Muscle layer of colon (tissue), 2 donors: ENCODE data around the gene UNC79.

ENCODE experiments used
- H3K27ac ChIP-seq: one replicate; pipeline ENCODE4 v1.7.0; 2013; ENCODE audit warnings: low read depth, mild to moderate bottlenecking, low read length, moderate library complexity
- H3K27me3 ChIP-seq, 2 donors: one replicate each; pipeline ENCODE4 v1.7.0; 2013; ENCODE audit warnings: low read length in 2 of 2, mild to moderate bottlenecking in 2 of 2; ENCODE audit not compliant: insufficient read depth in 2 of 2, control insufficient read depth in 1 of 2
- H3K36me3 ChIP-seq: one replicate; pipeline ENCODE4 v1.7.0; 2013; ENCODE audit warnings: mild to moderate bottlenecking, low read length; ENCODE audit not compliant: insufficient read depth
- H3K4me1 ChIP-seq: one replicate; pipeline ENCODE4 v1.7.0; 2013; ENCODE audit warnings: mild to moderate bottlenecking, low read length; ENCODE audit not compliant: insufficient read depth
- H3K4me3 ChIP-seq, 2 donors: one replicate each; pipeline ENCODE4 v1.7.0; 2013; ENCODE audit warnings: low read length in 2 of 2, low read depth in 1 of 2, mild to moderate bottlenecking in 1 of 2, moderate library complexity in 1 of 2
- H3K9ac ChIP-seq: one replicate; pipeline ENCODE4 v1.7.0; 2013; ENCODE audit warnings: low read length
- H3K9me3 ChIP-seq: one replicate; pipeline ENCODE4 v1.7.0; 2013; ENCODE audit warnings: mild to moderate bottlenecking, low read length
- donor health status: abdominal sarcoma.
- donor health status: Adenocarcinoma of cecum.

The UNC79 gene

GRCh38 chr14:93720981-93721483 is 290.3 kb downstream of the UNC79 start:
- Histone ChIP-seq H3K27me3 (no peaks in the 10 kb centered on the region), H3K36me3 (peaks cover 13% of the 10 kb centered on the region), H3K4me1 (no peaks in the 10 kb centered on the region), H3K9me3 (no peaks in the 10 kb centered on the region), H3K27ac (no peak overlapping the region), H3K4me3 (no peak overlapping the region), H3K9ac (no peak overlapping the region)

GRCh38 chr14:93723001-93723400 is 292.3 kb downstream of the UNC79 start:
- no peaks in the 10 kb centered on the region for H3K27me3 ChIP-seq
- H3K4me1 ChIP-seq = no peaks in the 10 kb centered on the region
- H3K9ac ChIP-seq = no peak overlapping the region
- peaks cover 13% of the 10 kb centered on the region for H3K36me3 ChIP-seq
- H3K9me3 ChIP-seq = no peaks in the 10 kb centered on the region
- no peak overlapping the region for H3K27ac ChIP-seq
- H3K4me3 ChIP-seq = no peak overlapping the region

- Histone ChIP-seq H3K27ac (no peak overlapping the region), H3K36me3 (peaks cover 28% of the 10 kb centered on the region), H3K9ac (no peak overlapping the region), H3K4me3 (no peak overlapping the region), H3K27me3 (no peaks in the 10 kb centered on the region), H3K9me3 (no peaks in the 10 kb centered on the region), H3K4me1 (no peaks in the 10 kb centered on the region)
These were observed 294.4 kb downstream of the UNC79 start for GRCh38 chr14:93725002-93725582.

GRCh38 chr14:93725993-93726392 is 295.3 kb downstream of the UNC79 start:
- Histone ChIP-seq H3K9ac (no peak overlapping the region), H3K36me3 (peaks cover 28% of the 10 kb centered on the region), H3K4me3 (no peak overlapping the region), H3K9me3 (no peaks in the 10 kb centered on the region), H3K27me3 (no peaks in the 10 kb centered on the region), H3K4me1 (no peaks in the 10 kb centered on the region), H3K27ac (no peak overlapping the region)

GRCh38 chr14:93727039-93727740 is 296.5 kb downstream of the UNC79 start:
- no peaks in the 10 kb centered on the region for H3K27me3 ChIP-seq
- no peaks in the 10 kb centered on the region for H3K9me3 ChIP-seq
- H3K4me3 ChIP-seq = no peak overlapping the region
- H3K4me1 ChIP-seq = no peaks in the 10 kb centered on the region
- peaks cover 28% of the 10 kb centered on the region for H3K36me3 ChIP-seq
- no peak overlapping the region for H3K27ac ChIP-seq
- no peak overlapping the region for H3K9ac ChIP-seq

- H3K36me3 ChIP-seq = peaks cover 33% of the 10 kb centered on the region
- no peak overlapping the region for H3K4me3 ChIP-seq
- no peak overlapping the region for H3K27ac ChIP-seq
- H3K9ac ChIP-seq = no peak overlapping the region
- H3K9me3 ChIP-seq = no peaks in the 10 kb centered on the region
- H3K27me3 ChIP-seq = no peaks in the 10 kb centered on the region
- H3K4me1 ChIP-seq = no peaks in the 10 kb centered on the region
These were observed 297.3 kb downstream of the UNC79 start for GRCh38 chr14:93727917-93728650.

GRCh38 chr14:93728651-93729016 is 297.9 kb downstream of the UNC79 start:
- Histone ChIP-seq H3K4me3 (no peak overlapping the region), H3K27me3 (no peaks in the 10 kb centered on the region), H3K27ac (no peak overlapping the region), H3K4me1 (no peaks in the 10 kb centered on the region), H3K36me3 (peaks cover 33% of the 10 kb centered on the region), H3K9me3 (no peaks in the 10 kb centered on the region), H3K9ac (no peak overlapping the region)

GRCh38 chr14:93729993-93730392 is 299.3 kb downstream of the UNC79 start:
- Histone ChIP-seq H3K4me3 (no peak overlapping the region), H3K4me1 (no peaks in the 10 kb centered on the region), H3K9ac (no peak overlapping the region), H3K27ac (no peak overlapping the region), H3K27me3 (no peaks in the 10 kb centered on the region), H3K9me3 (no peaks in the 10 kb centered on the region), H3K36me3 (peaks cover 33% of the 10 kb centered on the region)

- no peak overlapping the region for H3K4me3 ChIP-seq
- peaks cover 34% of the 10 kb centered on the region for H3K36me3 ChIP-seq
- no peaks in the 10 kb centered on the region for H3K27me3 ChIP-seq
- no peak overlapping the region for H3K9ac ChIP-seq
- no peaks in the 10 kb centered on the region for H3K4me1 ChIP-seq
- no peak overlapping the region for H3K27ac ChIP-seq
- no peaks in the 10 kb centered on the region for H3K9me3 ChIP-seq
These were observed 301.0 kb downstream of the UNC79 start for GRCh38 chr14:93731753-93732152.

GRCh38 chr14:93732524-93732923 is 301.8 kb downstream of the UNC79 start:
- Histone ChIP-seq H3K9ac (no peak overlapping the region), H3K36me3 (peaks cover 34% of the 10 kb centered on the region)

GRCh38 chr14:93733231-93733630 is 302.5 kb downstream of the UNC79 start:
- Histone ChIP-seq H3K4me1 (no peaks in the 10 kb centered on the region), H3K4me3 (no peak overlapping the region), H3K36me3 (peaks cover 34% of the 10 kb centered on the region), H3K27ac (no peak overlapping the region), H3K9ac (no peak overlapping the region), H3K9me3 (no peaks in the 10 kb centered on the region), H3K27me3 (no peaks in the 10 kb centered on the region)

More at GRCh38 chr14:93732524-93732923, 301.8 kb downstream of the UNC79 start:
- Histone ChIP-seq H3K27me3 (no peaks in the 10 kb centered on the region), H3K4me3 (no peak overlapping the region), H3K27ac (no peak overlapping the region), H3K4me1 (no peaks in the 10 kb centered on the region), H3K9me3 (no peaks in the 10 kb centered on the region)
